Liver (tissue), 9 donors: ENCODE measurements around the gene VIP. TPM values are rescaled to one million over a fixed set of nuclear protein-coding genes. Genes with fewer than 3 reads are reported as not detected.

Experiments
- DNase-seq: peaks from one replicate; pipeline ENCODE4 v3.0.0-alpha.2; 2017; ENCODE audit warnings: low spot score
- H3K27ac ChIP-seq, 2 donors: one replicate each; pipeline ENCODE4 v1.7.0; 2013; ENCODE audit warnings: inconsistent platforms in 2 of 2, low read length in 2 of 2, control low read depth in 1 of 2, low read depth in 1 of 2, mild to moderate bottlenecking in 1 of 2
- H3K27me3 ChIP-seq, 4 donors: one replicate each; pipeline versions ENCODE4 v1.6.1 to v1.7.0; 2013; ENCODE audit warnings: low read length in 3 of 4, inconsistent platforms in 1 of 4, mild to moderate bottlenecking in 1 of 4, moderate library complexity in 1 of 4; ENCODE audit not compliant: control insufficient read depth in 4 of 4, insufficient read depth in 4 of 4
- H3K36me3 ChIP-seq, 4 donors: one replicate each; pipeline versions ENCODE4 v1.6.1 to v1.7.0; 2013; ENCODE audit warnings: low read length in 3 of 4, mild to moderate bottlenecking in 3 of 4, low read depth in 1 of 4, moderate library complexity in 1 of 4; ENCODE audit not compliant: control insufficient read depth in 4 of 4, insufficient read depth in 3 of 4
- H3K4me1 ChIP-seq, 4 donors: one replicate each; pipeline versions ENCODE4 v1.6.1 to v1.7.0; 2013; ENCODE audit warnings: low read length in 3 of 4, mild to moderate bottlenecking in 3 of 4, moderate library complexity in 1 of 4; ENCODE audit not compliant: control insufficient read depth in 4 of 4, insufficient read depth in 4 of 4
- H3K4me3 ChIP-seq, 3 donors: one replicate each; pipeline versions ENCODE4 v1.6.1 to v1.7.0; 2013; ENCODE audit warnings: low read length in 3 of 3, control low read depth in 1 of 3, low read depth in 1 of 3, mild to moderate bottlenecking in 1 of 3
- H3K9ac ChIP-seq, 2 donors: one replicate each; pipeline ENCODE4 v1.7.0; 2013; ENCODE audit warnings: low read length in 2 of 2, mild to moderate bottlenecking in 2 of 2, moderate library complexity in 2 of 2, control low read depth in 1 of 2, low read depth in 1 of 2
- H3K9me3 ChIP-seq, 4 donors: one replicate each; pipeline versions ENCODE4 v1.6.1 to v1.7.0; 2013; ENCODE audit warnings: low read length in 3 of 4; ENCODE audit not compliant: control insufficient read depth in 4 of 4
- ATF3 ChIP-seq: IDR thresholded peaks from 2 replicates; pipeline ENCODE4 v1.6.1; 2016; ENCODE audit warnings: antibody characterized with exemption
- EGR1 ChIP-seq, 2 donors: IDR thresholded peaks; 2 replicates each; pipeline ENCODE4 v1.6.1; 2016 to 2018; ENCODE audit warnings: antibody characterized with exemption in 2 of 2, low read depth in 2 of 2
- FOXA1 ChIP-seq: IDR thresholded peaks from 2 replicates; pipeline ENCODE4 v1.6.1; 2016; ENCODE audit warnings: antibody characterized with exemption
- FOXA2 ChIP-seq: IDR thresholded peaks from 2 replicates; pipeline ENCODE4 v1.6.1; 2016; ENCODE audit warnings: antibody characterized with exemption
- GABPA ChIP-seq, 2 donors: IDR thresholded peaks in 1 of 2; conservative IDR thresholded peaks in 1 of 2; 2 replicates each; pipeline ENCODE4 v1.6.1; 2016; ENCODE audit warnings: antibody characterized with exemption in 2 of 2, mild to moderate bottlenecking in 1 of 2, moderate library complexity in 1 of 2
- HNF4A ChIP-seq, 2 donors: conservative IDR thresholded peaks; 2 replicates each; pipeline ENCODE4 v1.6.1; 2016; ENCODE audit warnings: antibody characterized with exemption in 2 of 2, mild to moderate bottlenecking in 2 of 2
- HNF4G ChIP-seq: IDR thresholded peaks from 2 replicates; pipeline ENCODE4 v1.6.1; 2016; ENCODE audit warnings: antibody characterized with exemption
- JUND ChIP-seq, 2 donors: IDR thresholded peaks; 2 replicates each; pipeline ENCODE4 v1.6.1; 2016; ENCODE audit warnings: antibody characterized with exemption in 2 of 2
- REST ChIP-seq: IDR thresholded peaks from 2 replicates; pipeline ENCODE4 v1.6.1; 2016; ENCODE audit warnings: antibody characterized with exemption, mild to moderate bottlenecking
- RXRA ChIP-seq, 2 donors: IDR thresholded peaks; 2 replicates each; pipeline ENCODE4 v1.6.1; 2017 to 2018; ENCODE audit warnings: antibody characterized with exemption in 2 of 2, mild to moderate bottlenecking in 1 of 2
- SP1 ChIP-seq: IDR thresholded peaks from 2 replicates; pipeline ENCODE4 v1.6.1; 2018; ENCODE audit warnings: antibody characterized with exemption, mild to moderate bottlenecking
- TAF1 ChIP-seq: conservative IDR thresholded peaks from 2 replicates; pipeline ENCODE4 v1.6.1; 2016; ENCODE audit warnings: antibody characterized with exemption, mild to moderate bottlenecking
- YY1 ChIP-seq: IDR thresholded peaks from 2 replicates; pipeline ENCODE4 v1.6.1; 2016; ENCODE audit warnings: antibody characterized with exemption, mild to moderate bottlenecking
- WGBS: extraction: QIAGEN DNeasy Blood & Tissue Kit; methylation state at CpG from one replicate; pipeline ENCODE4 v1.1.7; 2013; 5-methylcytosine and 5-hydroxymethylcytosine counted together
- polyA plus RNA-seq, 2 donors: library from polyadenylated mRNA; stranded (reverse) in 1 of 2; unstranded in 1 of 2; fragments of 200-250 nt in 1 of 2; fragments of >200 nt in 1 of 2; fragmentation: Nextera tagmentation in 1 of 2; extraction: Ambion mirVana in 1 of 2; gene quantifications; one replicate each; pipeline versions ENCODE4 v1.2.1 to v1.2.3, GENCODE V29; 2013 to 2015
- total RNA-seq, 2 donors: library from RNA; depleted of rRNA; stranded (reverse); fragments of >200 nt; gene quantifications; one replicate each; pipeline ENCODE4 v1.2.3, GENCODE V29; 2014
- TF ChIP-seq, protein P1 (sequence below): fragments of 150-350 bp; IDR thresholded peaks from 2 replicates; pipeline ENCODE4 v1.5.1; 2017; ENCODE audit warnings: improper control_type of control experiment, low read depth, low read length; ENCODE audit not compliant: missing input control
- TF ChIP-seq, protein P2 (sequence below): IDR thresholded peaks from 2 replicates; pipeline ENCODE4 v1.6.1; 2016; ENCODE audit warnings: antibody characterized with exemption
- TF ChIP-seq, protein P3 (sequence below): IDR thresholded peaks from 2 replicates; pipeline ENCODE4 v1.6.1; 2016; ENCODE audit warnings: antibody characterized with exemption
- donor health status: healthy.
- donor health status: healthy.
- donor health status: healthy.
- donor health status: healthy.
- donor health status: healthy.

Gene VIP
- total and polyA plus RNA-seq, 4 donors = 0.09 to 0.71 (median 0.29) TPM

DNA sequence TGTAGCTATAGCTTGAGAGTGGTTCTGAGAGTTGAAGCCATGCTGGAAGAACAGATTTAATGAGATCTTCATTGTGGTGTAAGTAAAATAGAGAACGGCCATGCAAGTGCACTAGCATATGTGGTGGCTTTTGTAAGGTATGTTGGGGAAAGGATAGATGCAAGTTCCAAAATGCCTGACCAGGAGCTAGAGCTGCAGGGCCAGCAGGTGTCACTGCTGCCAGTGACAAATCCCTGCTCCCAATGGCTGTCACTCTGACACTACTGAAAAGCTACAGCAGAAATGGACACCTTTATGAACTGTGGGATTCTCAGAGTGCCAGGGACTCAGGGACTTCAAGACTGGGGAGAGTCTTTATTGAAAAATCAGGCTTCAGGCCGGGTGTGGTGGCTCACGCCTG is 23.1 kb upstream of the VIP start:
- 85% methylated on average over 3 of the region's 3 CpGs for WGBS
- Histone ChIP-seq H3K27me3 (no peaks in the 10 kb centered on the region), H3K9me3 (no peaks in the 10 kb centered on the region), H3K4me1 (no peaks in the 10 kb centered on the region), H3K4me3 (no peak overlapping the region), H3K27ac (no peak overlapping the region), H3K9ac (no peak overlapping the region), H3K36me3 (no peaks in the 10 kb centered on the region)
- TF ChIP-seq TAF1 (no peak), FOXA1 (no peak)
- TF ChIP-seq, protein P1, sequence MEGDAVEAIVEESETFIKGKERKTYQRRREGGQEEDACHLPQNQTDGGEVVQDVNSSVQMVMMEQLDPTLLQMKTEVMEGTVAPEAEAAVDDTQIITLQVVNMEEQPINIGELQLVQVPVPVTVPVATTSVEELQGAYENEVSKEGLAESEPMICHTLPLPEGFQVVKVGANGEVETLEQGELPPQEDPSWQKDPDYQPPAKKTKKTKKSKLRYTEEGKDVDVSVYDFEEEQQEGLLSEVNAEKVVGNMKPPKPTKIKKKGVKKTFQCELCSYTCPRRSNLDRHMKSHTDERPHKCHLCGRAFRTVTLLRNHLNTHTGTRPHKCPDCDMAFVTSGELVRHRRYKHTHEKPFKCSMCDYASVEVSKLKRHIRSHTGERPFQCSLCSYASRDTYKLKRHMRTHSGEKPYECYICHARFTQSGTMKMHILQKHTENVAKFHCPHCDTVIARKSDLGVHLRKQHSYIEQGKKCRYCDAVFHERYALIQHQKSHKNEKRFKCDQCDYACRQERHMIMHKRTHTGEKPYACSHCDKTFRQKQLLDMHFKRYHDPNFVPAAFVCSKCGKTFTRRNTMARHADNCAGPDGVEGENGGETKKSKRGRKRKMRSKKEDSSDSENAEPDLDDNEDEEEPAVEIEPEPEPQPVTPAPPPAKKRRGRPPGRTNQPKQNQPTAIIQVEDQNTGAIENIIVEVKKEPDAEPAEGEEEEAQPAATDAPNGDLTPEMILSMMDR = no peak
- no peak for DNase-seq

DNA sequence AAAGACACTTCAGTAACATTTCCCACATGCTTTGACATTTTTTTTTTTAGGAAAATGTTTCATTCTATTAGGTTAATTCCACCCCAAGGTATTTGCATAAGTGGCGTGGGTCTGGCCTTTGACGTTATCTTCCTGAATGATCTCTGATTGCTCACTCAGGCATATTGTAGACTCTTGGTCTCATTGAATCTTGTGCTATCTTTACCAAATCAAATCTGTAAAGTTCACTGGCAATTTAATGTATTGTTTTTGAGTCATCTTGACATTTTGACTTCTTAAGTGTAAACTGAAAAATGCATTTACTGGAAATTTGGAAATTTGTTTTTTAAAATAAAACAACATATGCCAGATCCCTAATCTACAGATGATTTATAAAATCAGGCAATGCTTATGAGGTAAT is 16.0 kb upstream of the VIP start:
- WGBS = 72% methylated on average over 2 of the region's 2 CpGs
- H3K4me3 ChIP-seq = no peak overlapping the region
- H3K36me3 ChIP-seq = no peaks in the 10 kb centered on the region
- no peaks in the 10 kb centered on the region for H3K27me3 ChIP-seq
- no peak overlapping the region for H3K9ac ChIP-seq
- no peak for DNase-seq
- no peaks in the 10 kb centered on the region for H3K4me1 ChIP-seq
- H3K9me3 ChIP-seq = peaks cover 0 to 3% (median 1%) of the 10 kb centered on the region in 4 donors
- no peak for TF ChIP-seq FOXA1
- TF ChIP-seq, protein P1 = no peak
- no peak for TF ChIP-seq YY1
- TF ChIP-seq ATF3 = no peak
- no peak for TF ChIP-seq HNF4A (conservative IDR thresholded peaks at IDR 0.05)
- TF ChIP-seq, protein P2, sequence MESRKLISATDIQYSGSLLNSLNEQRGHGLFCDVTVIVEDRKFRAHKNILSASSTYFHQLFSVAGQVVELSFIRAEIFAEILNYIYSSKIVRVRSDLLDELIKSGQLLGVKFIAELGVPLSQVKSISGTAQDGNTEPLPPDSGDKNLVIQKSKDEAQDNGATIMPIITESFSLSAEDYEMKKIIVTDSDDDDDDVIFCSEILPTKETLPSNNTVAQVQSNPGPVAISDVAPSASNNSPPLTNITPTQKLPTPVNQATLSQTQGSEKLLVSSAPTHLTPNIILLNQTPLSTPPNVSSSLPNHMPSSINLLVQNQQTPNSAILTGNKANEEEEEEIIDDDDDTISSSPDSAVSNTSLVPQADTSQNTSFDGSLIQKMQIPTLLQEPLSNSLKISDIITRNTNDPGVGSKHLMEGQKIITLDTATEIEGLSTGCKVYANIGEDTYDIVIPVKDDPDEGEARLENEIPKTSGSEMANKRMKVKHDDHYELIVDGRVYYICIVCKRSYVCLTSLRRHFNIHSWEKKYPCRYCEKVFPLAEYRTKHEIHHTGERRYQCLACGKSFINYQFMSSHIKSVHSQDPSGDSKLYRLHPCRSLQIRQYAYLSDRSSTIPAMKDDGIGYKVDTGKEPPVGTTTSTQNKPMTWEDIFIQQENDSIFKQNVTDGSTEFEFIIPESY = no peak
- no peak for TF ChIP-seq TAF1
- TF ChIP-seq SP1 = no peak
- no peak for TF ChIP-seq JUND (IDR thresholded peaks at IDR 0.05)
- no peak for TF ChIP-seq FOXA2
- TF ChIP-seq, protein P3, sequence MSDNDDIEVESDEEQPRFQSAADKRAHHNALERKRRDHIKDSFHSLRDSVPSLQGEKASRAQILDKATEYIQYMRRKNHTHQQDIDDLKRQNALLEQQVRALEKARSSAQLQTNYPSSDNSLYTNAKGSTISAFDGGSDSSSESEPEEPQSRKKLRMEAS = no peak
- TF ChIP-seq RXRA (IDR thresholded peaks at IDR 0.05) = no peak
- no peak for TF ChIP-seq GABPA (IDR thresholded peaks at IDR 0.05 in 1 of 2, conservative IDR thresholded peaks at IDR 0.05 in 1 of 2)
- TF ChIP-seq HNF4G = no peak
- TF ChIP-seq REST = no peak
- no peak for TF ChIP-seq EGR1 (IDR thresholded peaks at IDR 0.05; ENCODE audit: low read depth in 2 of 2)
- no peak overlapping the region for H3K27ac ChIP-seq
